ENCODE measurements around the gene CCNB2. TPM values are rescaled to one million over a fixed set of nuclear protein-coding genes. Genes with fewer than 3 reads are reported as not detected.
"Not testable (repeated sequence)": the region's sequence is repeated elsewhere in the genome, so short reads cannot be mapped to it uniquely, and the experiment has no call there.

CCNB2 gene
- total RNA-seq, 3 donors from 2014 or later: 3.0 to 29.3 (median 8.7) TPM

DNA sequence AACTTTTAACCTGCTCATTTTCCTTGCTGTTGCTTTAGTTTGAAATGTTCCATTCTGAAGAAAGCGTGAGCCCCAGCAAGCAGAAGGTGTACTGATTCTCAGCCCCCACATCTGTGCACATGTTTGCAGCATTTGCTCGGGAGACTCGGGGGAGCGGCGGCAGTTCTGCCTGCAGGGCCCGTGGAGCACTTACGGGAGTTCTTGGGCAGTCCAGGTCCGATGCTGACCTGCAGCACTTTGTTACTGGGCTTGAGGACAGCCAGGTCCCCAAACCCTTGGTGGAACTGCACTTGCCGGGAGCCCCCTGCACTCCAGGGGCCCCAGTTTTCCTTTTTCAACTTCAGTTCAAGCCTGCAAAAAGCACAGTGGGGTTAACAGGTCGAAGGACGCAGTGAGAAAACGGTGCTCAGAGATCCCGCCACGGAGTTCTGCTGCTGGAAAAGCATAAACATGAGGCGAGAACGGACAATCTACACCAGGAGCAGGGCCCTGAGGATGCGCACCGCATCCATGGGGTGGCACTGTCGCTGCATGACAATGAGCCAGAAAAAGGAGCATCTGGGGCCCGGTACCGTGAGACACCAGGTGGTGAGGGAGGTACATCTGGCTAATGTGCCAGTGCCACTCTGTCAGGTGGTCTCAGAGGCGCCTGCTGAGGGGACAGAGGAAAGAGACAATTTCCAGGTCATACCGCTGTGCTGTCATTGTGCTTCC is 56.1 kb downstream of the CCNB2 start:
- intact Hi-C loops (cut with DNase I, micrococcal nuclease): no loop called here
- DNase-seq (no peak), ATAC-seq (peak; percentile 44)
- Histone ChIP-seq H3K9me3 (no peaks in the 10 kb centered on the region), H3K4me3 (no peak overlapping the region), H3K36me3 (ENCODE audit: low read depth) (no peaks in the 10 kb centered on the region), H3K4me1 (ENCODE audit: low read depth) (no peaks in the 10 kb centered on the region)
- TF ChIP-seq, protein P1, sequence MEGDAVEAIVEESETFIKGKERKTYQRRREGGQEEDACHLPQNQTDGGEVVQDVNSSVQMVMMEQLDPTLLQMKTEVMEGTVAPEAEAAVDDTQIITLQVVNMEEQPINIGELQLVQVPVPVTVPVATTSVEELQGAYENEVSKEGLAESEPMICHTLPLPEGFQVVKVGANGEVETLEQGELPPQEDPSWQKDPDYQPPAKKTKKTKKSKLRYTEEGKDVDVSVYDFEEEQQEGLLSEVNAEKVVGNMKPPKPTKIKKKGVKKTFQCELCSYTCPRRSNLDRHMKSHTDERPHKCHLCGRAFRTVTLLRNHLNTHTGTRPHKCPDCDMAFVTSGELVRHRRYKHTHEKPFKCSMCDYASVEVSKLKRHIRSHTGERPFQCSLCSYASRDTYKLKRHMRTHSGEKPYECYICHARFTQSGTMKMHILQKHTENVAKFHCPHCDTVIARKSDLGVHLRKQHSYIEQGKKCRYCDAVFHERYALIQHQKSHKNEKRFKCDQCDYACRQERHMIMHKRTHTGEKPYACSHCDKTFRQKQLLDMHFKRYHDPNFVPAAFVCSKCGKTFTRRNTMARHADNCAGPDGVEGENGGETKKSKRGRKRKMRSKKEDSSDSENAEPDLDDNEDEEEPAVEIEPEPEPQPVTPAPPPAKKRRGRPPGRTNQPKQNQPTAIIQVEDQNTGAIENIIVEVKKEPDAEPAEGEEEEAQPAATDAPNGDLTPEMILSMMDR (IDR thresholded peaks at IDR 0.05): no peak

DNA sequence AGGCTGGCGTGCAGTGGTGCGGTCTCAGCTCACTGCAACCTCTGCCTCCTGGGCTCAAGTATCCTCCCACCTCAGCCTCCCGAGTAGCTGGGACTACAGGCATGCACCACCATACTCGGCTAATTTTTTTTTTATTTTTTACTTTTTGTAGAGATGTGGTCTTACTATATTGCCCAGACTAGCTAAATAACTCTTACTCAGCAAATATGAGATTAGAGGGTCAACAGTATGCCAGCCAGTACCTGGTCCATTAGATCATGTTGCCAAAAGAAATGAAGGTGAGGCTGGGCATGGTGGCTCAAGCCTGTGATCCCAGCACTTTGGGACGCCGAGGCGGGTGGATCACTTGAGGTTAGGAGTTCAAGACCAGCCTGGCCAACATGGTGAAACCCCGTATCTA is 57.1 kb downstream of the CCNB2 start:
- H3K4me3 ChIP-seq; DNase-seq; ATAC-seq; H3K36me3 ChIP-seq (ENCODE audit: low read depth); H3K9me3 ChIP-seq; intact Hi-C loops (cut with DNase I, micrococcal nuclease); H3K4me1 ChIP-seq (ENCODE audit: low read depth): not testable (repeated sequence)

DNA sequence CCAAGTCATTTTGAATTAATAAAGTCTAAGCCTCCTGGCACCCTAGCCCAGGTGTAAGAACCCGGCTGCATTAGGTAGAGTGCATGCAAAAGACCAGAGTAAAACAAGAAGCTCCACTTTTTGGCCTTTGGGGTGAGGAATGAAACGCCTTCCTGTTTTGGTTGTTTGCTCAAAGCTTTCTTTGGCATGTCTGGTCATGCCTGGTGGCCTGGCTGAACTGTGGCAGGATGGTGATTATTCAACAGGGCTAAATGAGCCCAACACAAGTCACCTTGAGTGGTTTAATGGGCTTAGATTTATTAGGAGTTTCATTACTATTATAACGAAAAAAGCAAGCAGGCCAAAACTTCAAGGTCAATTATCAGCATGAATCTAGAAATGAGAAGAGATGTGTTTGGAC is 60.8 kb downstream of the CCNB2 start:
- DNase-seq (no peak), ATAC-seq (no peak)
- H3K9me3 ChIP-seq: no peaks in the 10 kb centered on the region
- H3K4me3 ChIP-seq: no peak overlapping the region
- H3K36me3 ChIP-seq (ENCODE audit: low read depth): no peaks in the 10 kb centered on the region
- no peaks in the 10 kb centered on the region for H3K4me1 ChIP-seq (ENCODE audit: low read depth)
- TF ChIP-seq, protein P1 (IDR thresholded peaks at IDR 0.05): no peak
- intact Hi-C loops (cut with DNase I, micrococcal nuclease): no loop called here

DNA sequence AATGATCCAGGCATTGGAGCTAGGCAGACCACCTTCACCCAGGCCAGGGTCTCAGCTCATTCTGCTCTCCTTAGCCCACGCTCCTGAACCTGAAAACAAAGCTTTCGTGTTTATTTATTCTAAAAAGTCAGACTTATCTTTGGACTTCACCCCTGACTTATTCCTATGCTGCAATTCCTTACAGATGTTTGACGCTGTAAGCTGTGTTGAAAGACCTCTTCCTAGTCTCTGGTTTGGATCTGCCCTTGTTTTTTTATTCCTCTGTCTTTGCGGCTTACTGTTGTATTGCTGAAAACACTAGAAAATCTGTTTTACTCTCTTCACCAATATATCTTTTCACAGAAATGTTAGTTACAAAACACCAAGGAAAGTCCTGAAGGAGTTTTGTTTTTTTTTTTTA is 61.2 kb downstream of the CCNB2 start:
- no peaks in the 10 kb centered on the region for H3K9me3 ChIP-seq
- no peaks in the 10 kb centered on the region for H3K36me3 ChIP-seq (ENCODE audit: low read depth)
- intact Hi-C loops (cut with DNase I, micrococcal nuclease): no loop called here
- no peak for DNase-seq
- H3K4me3 ChIP-seq: no peak overlapping the region
- no peaks in the 10 kb centered on the region for H3K4me1 ChIP-seq (ENCODE audit: low read depth)
- ATAC-seq: no peak
- TF ChIP-seq, protein P1 (IDR thresholded peaks at IDR 0.05): no peak

DNA sequence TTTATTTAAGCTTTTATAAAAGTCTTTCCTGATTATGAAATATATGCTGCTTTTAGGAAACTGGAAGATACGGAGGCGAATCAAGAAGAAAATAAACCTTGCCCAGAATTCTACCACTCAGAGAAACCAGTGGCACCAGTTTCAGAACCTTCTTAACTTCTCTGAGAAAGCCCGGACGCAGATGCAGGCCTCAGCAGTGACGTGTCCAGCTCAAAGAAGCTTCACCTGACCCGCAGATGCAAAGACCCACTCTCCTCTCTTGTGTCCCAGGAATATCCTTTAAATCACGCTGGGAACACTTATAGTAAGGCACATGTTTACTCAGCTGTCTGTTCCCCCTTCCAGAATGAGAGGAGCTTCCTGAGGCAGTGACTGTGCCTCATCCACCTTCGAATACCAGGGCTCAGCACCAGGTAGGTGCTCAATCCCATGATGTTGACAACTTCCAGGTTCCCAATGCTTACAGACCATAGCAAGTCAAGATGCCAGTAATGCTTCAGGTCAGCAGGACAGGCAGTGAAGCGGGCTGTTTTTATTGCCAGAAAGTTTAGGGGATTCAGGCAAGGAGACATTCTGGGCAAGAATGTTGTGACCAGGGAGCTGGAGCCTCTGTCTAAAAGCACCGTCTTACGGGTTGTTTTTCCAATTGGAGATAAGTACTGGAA is 61.8 kb downstream of the CCNB2 start:
- DNase-seq (no peak), ATAC-seq (no peak)
- Histone ChIP-seq H3K4me1 (ENCODE audit: low read depth) (no peaks in the 10 kb centered on the region), H3K36me3 (ENCODE audit: low read depth) (no peaks in the 10 kb centered on the region), H3K9me3 (no peaks in the 10 kb centered on the region), H3K4me3 (no peak overlapping the region)
- intact Hi-C loops (cut with DNase I, micrococcal nuclease): no loop called here
- TF ChIP-seq, protein P1 (IDR thresholded peaks at IDR 0.05): no peak

DNA sequence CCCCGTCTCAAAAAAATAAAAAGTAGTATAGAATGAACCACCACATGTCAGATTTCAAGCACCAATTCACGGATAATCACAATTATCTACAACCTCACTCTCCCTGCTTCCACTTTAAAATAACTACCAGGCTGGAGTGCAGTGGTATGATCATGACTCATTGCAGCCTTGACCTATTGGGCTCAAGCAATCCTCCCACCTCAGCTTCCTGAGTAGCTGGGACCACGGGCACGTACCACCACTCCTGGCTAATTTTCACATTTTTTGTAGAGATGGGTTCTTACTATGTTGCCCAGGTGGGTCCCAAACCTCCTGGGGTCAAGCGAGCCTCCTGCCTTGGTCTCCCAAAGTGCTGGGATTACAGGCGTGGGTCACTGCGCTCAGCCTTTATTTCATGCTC is 63.6 kb downstream of the CCNB2 start:
- DNase-seq (no peak), ATAC-seq (no peak)
- Histone ChIP-seq H3K9me3 (no peaks in the 10 kb centered on the region), H3K4me1 (ENCODE audit: low read depth) (no peaks in the 10 kb centered on the region), H3K36me3 (ENCODE audit: low read depth) (no peaks in the 10 kb centered on the region), H3K4me3 (no peak overlapping the region)
- intact Hi-C loops (cut with DNase I, micrococcal nuclease): no loop called here
- TF ChIP-seq, protein P1 (IDR thresholded peaks at IDR 0.05): no peak

All from mucosa of descending colon (tissue), 3 donors.